ENCODE data around the gene ANKRD45.
"Not testable (repeated sequence)": the region's sequence is repeated elsewhere in the genome, so short reads cannot be mapped to it uniquely, and the experiment has no call there.

Gene ANKRD45

DNA sequence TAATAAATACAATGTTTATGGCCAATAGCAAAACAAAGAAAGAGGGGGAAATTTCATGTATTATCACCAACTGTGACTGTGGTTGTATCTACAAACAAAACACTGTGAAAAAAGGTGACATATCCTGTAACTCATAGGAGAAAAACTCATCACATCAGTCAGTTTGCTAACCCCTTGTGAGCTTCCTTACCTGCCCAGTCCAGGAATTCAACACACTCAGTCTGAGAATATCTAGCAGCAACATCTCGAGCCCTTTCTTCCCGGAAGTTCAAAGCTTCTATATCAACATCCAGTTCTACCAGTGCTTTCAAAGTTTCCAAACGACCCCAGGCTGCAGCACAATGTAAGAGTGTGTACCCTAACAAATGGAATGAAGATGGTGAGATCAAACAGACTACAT, 23.0 kb downstream of the ANKRD45 start:
- DNase-seq (ENCODE audit: low spot score) (no peak), FAIRE-seq (no peak)

DNA sequence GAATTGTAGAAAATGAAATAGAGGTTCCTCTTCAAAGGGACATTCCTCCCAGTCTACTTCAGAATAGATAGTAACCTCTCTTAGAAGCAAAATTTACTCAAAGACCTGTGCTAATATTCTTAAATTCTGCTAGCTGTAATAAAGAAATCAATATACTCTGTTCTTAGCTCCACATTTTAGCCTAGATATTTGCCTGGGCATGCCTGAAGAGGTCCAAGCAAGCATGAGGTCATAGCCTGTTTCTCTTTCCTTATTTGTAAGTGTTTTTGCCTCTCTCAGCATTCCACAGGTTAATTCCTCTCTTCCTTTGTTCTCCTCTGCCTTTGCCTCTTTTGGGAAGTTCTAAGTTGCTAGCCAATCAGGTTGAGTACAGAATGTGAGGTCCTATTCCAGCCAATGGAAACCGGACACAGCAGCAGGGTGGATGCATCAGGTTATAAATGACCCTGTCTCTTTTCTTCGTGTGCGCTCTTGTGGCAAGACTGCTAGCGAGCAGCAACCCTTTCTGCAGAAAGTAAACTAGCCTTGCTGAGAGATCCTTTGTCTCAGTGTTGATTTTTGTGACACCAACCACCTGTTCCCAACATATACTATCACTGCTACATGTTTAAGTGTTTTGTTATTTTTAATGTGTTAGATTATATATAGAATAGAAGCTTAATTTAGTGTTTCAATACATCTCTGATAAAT, 27.1 kb downstream of the ANKRD45 start:
- not testable (repeated sequence) for FAIRE-seq; DNase-seq (ENCODE audit: low spot score)

DNA sequence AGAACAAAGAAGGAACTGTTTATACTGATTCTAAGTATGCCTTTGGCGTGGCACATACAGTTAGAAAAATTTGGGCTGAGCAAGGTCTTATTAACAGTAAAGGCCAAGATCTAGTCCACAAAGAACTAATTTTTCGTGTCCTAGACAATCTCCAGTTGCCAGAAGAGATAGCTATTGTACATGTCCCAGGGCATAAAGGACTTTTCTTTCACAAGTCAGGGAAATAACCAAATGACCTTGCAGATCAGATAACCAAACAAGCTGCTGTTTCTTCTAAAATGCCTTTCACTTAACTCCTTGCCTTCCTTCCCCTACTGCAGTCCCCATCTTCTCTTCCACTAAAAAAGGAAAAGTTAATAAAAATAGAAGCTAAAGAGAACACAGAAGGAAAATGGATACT, 30.5 kb downstream of the ANKRD45 start:
- DNase-seq (ENCODE audit: low spot score): no peak
- FAIRE-seq: no peak

DNA sequence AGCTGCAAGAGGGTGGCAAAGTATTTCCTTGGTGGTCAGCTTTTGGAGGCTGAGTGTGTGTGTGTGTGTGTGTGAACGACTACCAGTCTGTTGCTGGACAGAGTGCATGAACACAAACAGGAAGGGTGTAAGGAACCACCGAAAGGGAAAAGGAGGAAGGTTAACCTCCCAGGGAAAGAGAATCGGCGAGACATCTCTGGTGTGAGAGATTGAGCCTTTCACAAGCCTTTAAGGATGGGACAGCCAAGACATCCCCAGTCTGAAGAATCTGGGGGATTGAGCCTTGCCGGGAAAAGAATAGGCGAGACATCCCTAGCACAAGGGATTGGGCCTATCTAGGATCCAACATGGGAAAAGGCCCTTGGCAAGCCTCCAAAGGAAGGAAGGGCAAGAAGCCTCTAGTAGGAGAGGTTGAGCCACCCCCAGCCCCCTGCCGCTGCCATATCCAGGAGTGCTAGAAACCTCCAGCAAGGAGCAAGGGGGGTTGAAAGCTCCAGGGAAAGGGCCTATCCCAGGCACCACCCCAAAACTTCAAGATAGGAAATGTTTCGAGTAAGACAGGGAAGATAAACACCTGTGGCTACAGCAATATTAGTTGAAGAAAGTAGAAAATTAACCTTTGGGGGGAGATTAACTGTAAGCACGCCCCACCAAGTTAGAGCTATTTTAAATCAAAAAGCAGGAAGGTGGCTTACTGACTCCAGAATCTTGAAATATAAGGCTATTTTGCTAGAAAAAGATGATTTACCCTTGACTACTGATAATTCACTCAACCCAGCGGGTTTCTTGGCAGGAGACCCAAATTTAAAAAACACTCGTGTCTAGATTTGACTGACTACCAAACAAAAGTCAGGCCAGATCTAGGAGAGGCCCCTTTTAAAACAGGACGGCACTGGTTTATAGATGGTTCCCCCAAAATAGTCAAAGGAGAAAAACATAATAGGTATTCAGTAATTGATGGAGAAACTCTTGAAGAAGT, 31.3 kb downstream of the ANKRD45 start:
- FAIRE-seq: no peak
- no peak for DNase-seq (ENCODE audit: low spot score)

DNA sequence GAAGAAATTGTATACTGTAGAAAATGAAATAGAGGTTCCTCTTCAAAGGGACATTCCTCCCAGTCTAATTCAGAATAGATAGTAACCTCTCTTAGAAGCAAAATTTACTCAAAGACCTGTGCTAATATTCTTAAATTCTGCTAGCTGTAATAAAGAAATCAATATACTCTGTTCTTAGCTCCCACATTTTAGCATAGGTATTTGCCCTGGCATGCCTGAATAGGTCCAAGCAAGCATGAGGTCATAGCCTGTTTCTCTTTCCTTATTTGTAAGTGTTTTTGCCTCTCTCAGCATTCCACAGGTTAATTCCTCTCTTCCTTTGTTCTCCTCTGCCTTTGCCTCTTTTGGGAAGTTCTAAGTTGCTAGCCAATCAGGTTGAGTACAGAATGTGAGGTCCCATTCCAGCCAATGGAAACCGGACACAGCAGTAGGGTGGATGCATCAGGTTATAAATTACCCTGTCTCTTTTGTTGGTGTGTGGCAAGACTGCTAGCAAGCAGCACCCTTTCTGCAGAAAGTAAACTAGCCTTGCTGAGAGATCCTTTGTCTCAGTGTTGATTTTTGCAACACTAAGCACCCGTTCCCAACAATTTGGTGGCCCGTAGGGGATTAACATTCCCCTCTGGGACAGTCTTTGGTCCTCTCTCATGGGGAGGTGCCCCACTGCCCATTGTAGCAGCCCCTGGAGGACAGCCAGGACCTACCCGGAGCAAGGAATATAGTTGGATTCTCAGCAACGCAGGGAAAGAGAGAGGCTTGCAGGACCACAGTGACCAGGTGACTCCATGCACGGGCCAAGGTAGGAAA, 32.2 kb downstream of the ANKRD45 start:
- DNase-seq (ENCODE audit: low spot score): peak; percentile 9
- FAIRE-seq: not testable (repeated sequence)

DNA sequence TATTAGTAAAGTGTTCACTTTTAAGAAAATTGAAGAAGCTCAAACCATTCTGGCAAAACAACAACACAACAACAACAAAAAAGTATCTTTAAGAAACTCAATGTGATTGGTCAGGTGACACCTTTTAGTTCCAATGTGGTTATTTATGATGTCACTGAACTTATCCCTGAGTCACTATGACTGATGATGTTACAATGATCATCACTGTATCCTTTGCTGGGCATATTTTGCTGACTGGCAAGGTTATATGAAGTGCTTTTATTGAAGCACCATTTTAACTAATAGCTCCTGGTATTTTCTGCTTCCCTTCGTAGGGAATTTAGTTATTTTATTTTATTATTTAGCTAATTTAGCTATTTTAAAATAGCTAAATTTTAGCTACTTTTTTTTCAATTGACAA, 34.5 kb downstream of the ANKRD45 start, which contains the start of gene TEX50:
Gene TEX50, plus strand, starts transcription at position 223 of the 400 bp plus-strand sequence. CDS start 184 bp downstream, outside the sequence.
- DNase-seq (ENCODE audit: low spot score) (no peak), FAIRE-seq (no peak)

DNA sequence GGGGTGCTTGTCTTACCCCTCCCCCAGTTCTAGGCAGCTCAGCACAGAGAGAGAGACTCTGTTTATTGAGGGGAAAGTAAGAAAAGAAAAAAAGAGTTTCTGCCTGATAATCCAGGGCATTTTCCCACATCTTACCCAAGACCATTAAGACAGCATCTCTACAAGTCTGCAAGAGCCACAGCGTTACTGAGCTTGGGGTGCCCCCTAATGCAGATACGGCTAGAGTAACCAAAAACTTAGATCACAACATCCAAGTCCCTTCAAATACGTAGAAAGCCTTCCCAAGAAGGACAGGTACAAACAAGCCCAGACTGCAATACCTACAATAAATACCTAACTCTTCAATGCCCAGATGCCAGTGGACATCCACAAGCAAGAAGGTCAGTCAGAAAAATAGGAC, 40.8 kb downstream of the ANKRD45 start:
- no peak for FAIRE-seq

DNA sequence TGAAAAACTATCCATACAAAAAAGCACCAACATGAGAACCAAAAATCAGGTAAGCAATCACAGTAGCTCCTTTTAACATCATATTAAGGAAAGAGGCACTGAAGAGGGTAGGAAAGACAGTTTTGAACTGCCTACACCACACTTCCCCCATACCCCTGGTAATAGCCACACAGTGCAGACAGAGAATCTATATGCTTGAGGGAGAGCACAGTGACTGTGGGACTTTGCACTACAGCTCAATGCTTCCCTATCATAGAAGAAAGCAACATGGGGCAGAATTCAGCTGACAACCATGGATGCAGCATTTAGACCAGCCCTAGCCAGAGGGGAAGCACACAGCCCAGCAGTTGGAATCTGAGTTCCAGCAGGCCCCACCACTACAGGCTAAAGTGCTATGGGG, 42.4 kb downstream of the ANKRD45 start:
- no peak for DNase-seq (ENCODE audit: low spot score)
- no peak for FAIRE-seq

More for the DNA sequence above, 40.8 kb downstream of the ANKRD45 start:
- DNase-seq (ENCODE audit: low spot score): no peak

DNA sequence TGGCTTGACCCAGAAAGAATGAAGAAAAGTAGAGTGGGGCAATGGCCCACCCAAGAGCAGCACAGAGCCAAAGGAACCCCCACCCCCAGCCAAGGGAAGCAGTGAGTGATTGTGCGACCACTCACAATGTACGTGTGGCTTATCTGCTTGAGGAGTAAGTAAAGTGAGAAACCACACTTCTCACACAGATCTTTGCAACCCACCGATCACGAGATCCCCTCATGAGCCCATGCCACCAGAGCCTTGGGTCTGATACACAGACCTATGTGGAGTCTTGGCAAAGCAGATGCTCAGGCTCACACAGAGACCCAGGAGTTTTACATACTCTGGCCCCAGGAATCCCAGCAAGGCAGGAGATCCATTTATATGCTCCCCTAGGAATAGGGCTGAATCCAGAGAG, 52.8 kb downstream of the ANKRD45 start:
- no peak for DNase-seq (ENCODE audit: low spot score)
- FAIRE-seq: no peak

DNA sequence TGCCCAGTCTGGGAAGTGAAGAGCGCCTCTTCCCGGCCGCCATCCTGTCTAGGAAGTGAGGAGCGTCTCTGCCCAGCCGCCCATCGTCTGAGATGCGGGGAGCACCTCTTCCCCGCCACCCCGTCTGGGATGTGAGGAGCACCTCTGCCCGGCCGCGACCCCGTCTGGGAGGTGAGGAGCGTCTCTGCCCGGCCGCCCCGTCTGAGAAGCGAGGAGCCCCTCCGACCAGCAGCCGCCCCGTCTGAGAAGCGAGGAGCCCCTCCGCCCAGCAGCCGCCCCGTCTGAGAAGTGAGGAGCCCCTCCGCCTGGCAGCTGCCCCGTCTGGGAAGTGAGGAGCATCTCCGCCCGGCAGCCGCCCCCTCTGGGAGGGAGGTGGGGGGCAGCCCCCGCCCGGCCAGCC, 56.6 kb downstream of the ANKRD45 start:
- DNase-seq (ENCODE audit: low spot score); FAIRE-seq: not testable (repeated sequence)

DNA sequence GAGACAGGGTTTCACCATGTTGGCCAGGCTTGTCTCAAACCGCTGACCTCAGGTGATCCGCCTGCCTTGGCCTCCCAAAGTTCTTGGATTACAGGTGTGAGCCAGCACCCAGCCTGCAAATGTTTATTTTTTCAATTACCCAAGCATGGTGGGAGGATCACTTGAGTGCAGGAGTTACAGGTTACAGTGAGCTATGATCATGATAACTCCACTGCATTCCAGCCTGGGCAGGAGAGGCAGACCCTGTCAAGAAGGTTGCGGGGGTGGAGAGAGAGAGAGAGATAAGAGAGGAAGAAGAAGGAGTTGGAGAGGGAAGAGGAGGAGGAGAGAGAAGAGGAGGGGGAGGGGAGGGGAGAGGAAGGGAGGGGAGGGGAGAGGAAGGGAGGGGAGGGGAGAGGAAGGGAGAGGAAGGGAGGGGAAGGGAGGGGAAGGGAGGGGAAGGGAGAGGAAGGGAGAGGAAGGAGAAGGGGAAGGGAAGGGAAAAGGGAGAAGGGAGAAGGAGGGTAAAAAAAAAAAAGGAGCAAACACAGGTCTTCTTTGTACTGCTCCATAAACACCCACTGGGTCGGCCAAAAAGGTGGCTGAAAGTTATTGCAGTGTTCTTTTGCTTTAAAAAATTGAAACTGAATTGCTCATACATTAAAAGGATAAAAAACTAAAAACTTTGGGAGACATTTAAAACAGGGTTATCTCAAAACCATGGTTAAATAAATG, 61.0 kb downstream of the ANKRD45 start:
- DNase-seq (ENCODE audit: low spot score) (no peak), FAIRE-seq (no peak)

DNA sequence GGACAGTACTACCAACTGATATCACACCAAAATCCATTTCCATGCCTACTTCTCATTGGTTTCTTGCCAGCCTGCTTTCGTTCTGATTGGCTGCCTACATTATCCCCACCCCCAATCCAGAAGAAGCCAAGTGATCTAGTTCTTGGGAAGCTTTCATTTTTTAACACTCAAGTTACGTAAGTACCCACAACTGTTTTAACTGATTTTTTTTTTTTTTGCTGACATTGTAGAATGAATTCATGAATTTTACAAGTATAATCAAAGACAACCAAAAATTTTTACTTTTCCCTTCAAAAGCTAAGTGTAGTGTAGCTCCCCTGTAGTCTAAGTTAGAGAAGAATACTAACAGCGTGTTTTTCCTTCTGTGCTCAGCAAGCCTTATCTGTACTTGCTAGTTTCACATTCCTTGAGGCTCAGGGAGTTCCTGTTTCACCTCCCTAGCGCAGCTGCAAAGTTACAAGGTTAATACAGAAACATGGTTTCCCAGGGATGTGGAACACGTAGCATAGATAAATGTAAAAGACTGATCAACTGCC, 66.5 kb downstream of the ANKRD45 start, which contains the start of gene SLC9C2:
Gene SLC9C2, minus strand, starts transcription at position 17 of the 536 bp plus-strand sequence. CDS start 1,296 bp downstream, outside the sequence.
- no peak for FAIRE-seq
- no peak for DNase-seq (ENCODE audit: low spot score)

DNA sequence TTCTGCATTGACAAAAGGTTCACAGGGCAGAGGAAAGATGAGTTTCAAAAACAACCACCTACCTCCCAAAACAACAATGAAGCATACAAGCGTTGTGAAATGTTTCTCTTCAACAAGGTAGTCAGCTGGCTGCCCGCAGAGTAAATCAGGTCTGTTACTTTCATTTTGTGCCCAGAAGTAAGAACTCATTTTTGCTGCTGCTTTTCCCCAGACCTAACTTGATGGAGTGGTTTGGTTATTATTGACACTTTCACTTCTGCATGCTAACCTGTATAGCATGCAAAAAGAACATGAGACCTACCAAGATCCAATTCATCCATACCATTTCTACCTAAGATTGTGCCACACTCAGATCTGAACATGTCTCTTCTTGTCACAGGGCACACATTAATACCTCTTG, 68.1 kb downstream of the ANKRD45 start:
- no peak for FAIRE-seq

DNA sequence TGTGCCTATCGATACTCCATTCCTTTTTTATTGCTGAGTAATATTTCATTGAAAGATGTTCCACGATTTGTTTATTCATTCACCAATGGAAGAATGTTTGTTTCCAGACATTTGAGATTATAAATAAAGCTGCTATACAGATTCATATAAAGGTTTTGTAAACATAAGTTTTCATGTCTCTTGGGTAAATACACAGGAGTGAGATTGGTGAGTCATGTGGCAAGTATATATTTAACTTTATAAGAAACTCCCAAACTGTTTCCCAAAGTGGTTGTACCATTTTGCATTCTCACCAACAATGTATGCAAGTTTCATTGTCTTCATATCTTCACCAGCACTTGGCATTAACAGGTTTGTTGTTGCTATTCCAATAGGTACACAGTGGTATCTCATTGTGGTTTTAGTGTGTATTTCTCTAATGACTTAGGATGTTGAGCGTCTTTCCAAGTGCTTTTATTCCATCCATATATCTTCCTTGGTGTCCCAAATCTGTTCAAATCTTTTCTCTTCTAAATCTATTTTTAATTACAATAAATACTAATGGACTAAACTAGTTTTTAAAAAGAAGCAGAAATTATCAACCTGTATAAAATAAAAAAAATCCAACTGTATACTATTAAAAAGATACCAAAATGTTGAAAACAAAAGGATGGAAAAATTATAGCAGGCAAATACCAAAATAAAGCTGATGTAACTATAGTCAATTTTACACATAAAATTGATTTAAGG, 73.4 kb downstream of the ANKRD45 start:
- FAIRE-seq (no peak), DNase-seq (ENCODE audit: low spot score) (no peak)

More for the DNA sequence above, 68.1 kb downstream of the ANKRD45 start:
- no peak for DNase-seq (ENCODE audit: low spot score)

DNA sequence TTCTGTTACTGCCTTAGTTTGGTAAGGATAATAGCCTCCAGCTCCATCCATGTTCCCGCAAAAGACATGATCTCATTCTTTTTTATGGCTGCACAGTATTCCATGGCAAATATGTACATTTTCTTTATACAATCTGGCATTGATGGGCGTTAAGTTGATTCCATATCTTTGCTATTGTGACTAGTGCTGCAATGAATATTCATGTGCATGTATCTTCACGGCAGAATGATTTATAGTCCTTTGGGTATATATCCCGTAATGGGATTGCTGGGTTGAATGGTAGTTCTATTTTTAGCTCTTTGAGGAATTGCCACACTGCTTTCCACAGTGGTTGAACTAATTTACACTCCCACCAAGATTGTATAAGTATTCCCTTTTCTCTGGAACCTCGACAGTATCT, 78.5 kb downstream of the ANKRD45 start:
- not testable (repeated sequence) for FAIRE-seq; DNase-seq (ENCODE audit: low spot score)

DNA sequence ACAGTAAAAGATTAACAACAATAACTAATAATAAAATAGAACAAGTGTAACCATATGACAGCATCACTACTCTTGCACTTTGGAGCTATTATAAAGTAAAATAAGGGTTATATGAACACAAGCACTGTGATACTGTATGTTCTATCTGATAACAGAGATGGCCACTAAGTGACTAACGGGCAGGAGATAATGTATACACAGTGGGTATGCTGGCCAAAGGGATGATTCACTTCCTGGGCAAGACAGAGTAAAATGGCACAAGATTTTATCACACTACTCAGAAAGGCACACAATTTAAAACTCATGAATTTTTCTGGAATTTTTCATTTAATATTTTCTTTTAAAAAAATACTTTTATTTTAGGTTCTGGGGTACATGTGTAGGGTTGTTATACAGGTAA, 79.1 kb downstream of the ANKRD45 start:
- DNase-seq (ENCODE audit: low spot score): no peak
- no peak for FAIRE-seq

DNA sequence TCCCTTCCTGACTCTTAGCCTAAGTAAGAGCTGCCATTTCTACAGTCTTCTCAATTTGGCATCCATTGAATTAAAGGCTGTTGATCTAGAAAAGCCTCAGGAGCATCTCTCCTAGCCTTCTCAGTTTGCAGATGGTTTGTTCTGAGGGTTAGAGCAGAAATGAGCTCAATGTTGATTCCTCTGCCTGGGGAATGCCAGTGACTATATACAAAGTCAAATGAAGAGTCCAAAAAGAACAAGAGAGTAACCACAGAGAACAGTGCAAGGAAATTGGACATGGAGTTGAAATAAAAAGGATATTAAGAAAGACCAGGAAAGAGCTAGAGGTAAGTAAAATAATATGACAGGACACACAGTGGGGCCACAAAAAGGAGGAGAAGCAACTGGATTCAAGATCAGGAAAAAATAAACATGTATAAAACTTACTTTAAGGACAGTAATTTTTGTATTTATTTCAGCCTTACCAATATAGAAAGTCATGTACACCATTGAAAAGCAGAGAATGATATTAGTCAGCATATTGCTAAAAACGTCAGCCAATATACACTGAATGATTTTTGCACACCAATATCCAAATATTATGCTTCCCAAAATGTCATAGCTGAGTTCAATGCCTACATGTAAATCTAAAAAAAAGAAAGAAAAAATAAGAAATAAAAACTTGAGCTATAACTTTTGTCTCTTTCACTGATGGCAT, 88.1 kb downstream of the ANKRD45 start:
- FAIRE-seq: no peak

DNA sequence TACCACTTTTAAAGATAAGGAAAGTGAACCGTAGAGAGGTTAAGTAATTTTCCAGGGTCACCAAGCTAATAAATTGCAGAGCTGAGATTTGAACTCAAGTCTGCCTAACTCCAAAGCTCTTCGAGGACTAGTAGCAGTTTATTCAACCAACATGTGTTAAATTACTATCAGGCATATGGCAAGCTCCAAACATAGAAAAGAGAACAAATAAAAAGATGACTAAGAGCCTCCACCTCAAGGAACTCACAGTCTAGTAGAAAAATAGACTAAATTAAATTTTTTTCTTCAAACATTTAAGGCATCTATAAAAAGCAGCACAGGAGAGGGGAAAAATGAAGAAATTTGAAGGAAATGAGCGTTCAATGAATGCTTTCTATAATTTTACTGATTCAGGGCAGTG, 89.0 kb downstream of the ANKRD45 start:
- no peak for FAIRE-seq
- no peak for DNase-seq (ENCODE audit: low spot score)

More for the DNA sequence above, 88.1 kb downstream of the ANKRD45 start:
- no peak for DNase-seq (ENCODE audit: low spot score)

DNA sequence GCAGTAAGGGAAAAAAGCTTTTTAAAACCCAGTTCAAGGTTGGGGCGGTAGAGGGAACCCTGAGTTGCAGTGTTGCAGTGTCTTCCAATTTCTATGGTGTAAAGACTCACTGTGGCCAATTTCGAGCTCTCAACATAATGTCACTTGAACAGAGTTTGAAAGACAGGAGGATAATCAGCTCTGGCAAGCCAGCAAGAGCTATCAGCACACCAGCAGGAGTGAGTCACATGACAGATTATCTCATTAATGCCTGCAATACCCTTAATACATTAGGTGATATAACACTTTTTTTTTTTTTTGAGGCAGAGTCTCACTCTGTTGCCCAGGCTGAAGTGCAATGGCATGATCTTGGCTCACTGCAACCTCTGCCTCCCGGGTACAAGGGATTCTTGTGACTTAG, 89.6 kb downstream of the ANKRD45 start:
- DNase-seq (ENCODE audit: low spot score): no peak
- FAIRE-seq: no peak

Data from urothelium cell line (cell line).